ENCODE data around the gene PPP1R36. TPM values are rescaled to one million over a fixed set of nuclear protein-coding genes. Genes with fewer than 3 reads are reported as not detected.
"Not testable (repeated sequence)": the region's sequence is repeated elsewhere in the genome, so short reads cannot be mapped to it uniquely, and the experiment has no call there.

PPP1R36 gene
- total and polyA plus RNA-seq, 3 donors from 2014 or later, result 22.4 to 108 (median 38.5) TPM

- Histone ChIP-seq H3K27me3 (no peaks in the 10 kb centered on the region), H3K4me1 (peaks cover 6% of the 10 kb centered on the region), H3K36me3 (ENCODE audit: low read depth, missing control alignments) (no peaks in the 10 kb centered on the region), H3K4me3 (no peak overlapping the region), H3K27ac (no peak overlapping the region), H3K9me3 (no peaks in the 10 kb centered on the region)
- TF ChIP-seq POLR2A (IDR thresholded peaks at IDR 0.05), result no peak
- no peak for TF ChIP-seq CTCF (IDR thresholded peaks at IDR 0.05)
- intact Hi-C loops (cut with DNase I; ENCODE audit: low total_unique reads), result no loop called here
- WGBS, 2 donors, result 57 to 81% methylated on average over 1 of the region's 1 CpG
- DNase-seq, result no peak
Measured at GRCh38 chr14:64612021-64612380, 62.2 kb downstream of the PPP1R36 start.

DNA sequence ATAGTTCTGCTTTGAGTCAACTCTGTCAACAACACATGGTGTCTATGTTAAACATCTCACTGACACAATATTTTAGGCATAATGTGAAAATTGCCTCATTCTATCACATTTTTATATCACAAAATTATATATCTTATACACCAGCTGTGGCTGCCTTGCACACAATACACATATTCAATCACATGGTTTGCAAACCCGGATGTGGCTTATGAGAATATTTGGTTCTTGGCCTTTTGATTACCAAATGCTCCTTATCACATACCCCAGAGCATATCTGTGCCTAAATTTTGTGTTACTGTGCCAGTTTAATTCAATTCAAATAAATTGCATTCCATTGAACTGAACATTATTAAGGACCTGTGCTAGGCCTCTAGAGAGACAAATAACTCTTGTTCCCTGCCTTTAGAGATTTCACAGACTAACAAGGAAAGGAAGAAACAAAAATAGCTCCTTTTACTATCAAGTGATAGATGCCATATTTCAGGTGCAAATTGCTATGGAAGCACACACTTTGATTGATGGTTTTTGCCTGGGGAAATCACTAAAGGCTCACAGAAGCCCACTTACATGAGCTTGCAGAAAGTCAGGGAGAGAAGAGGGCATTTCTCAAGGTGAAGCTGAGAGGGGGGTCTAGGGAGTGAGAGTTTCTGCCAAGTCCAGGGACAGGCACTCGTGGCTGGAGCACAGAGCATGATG lies 63.4 kb downstream of the PPP1R36 start:
- intact Hi-C loops (cut with DNase I; ENCODE audit: low total_unique reads), result no loop called here
- WGBS, 2 donors, result 84 to 89% methylated on average over 2 of the region's 2 CpGs

DNA sequence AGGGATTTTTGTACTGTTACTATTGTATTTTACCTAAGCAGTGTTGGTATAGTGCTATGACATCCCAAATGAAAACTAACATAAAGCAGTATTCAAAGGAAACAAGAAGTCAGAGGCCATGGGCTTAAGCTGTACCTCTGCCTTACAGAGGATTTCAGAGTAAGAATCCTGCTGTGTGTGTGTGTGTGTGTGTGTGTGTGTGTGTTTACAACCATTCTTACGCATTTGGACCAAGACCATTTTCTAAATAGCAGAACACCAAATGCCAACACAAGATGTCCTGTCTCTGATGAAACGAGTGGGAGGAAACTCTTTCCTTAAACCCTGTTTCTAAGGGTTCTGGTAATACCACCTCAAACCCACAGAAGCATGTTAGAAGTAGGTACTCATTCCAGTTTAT lies 64.4 kb downstream of the PPP1R36 start:
- TF ChIP-seq POLR2A (IDR thresholded peaks at IDR 0.05) (no peak), CTCF (IDR thresholded peaks at IDR 0.05) (no peak)

More for the DNA sequence above, 63.4 kb downstream of the PPP1R36 start:
- Histone ChIP-seq H3K9me3 (no peaks in the 10 kb centered on the region), H3K4me1 (peaks cover 6% of the 10 kb centered on the region), H3K27ac (no peak overlapping the region), H3K36me3 (ENCODE audit: low read depth, missing control alignments) (no peaks in the 10 kb centered on the region), H3K27me3 (no peaks in the 10 kb centered on the region), H3K4me3 (no peak overlapping the region)
- DNase-seq, result no peak
- TF ChIP-seq CTCF (IDR thresholded peaks at IDR 0.05) (no peak), POLR2A (IDR thresholded peaks at IDR 0.05) (no peak)

GRCh38 chr14:64614805-64615391 lies 65.1 kb downstream of the PPP1R36 start:
- TF ChIP-seq CTCF (IDR thresholded peaks at IDR 0.05) (no peak), POLR2A (IDR thresholded peaks at IDR 0.05) (no peak)
- no peak for DNase-seq
- whole genome bisulfite sequencing, 2 donors, result 65 to 68% methylated on average over 7 of the region's 7 CpGs
- H3K36me3 ChIP-seq (ENCODE audit: low read depth, missing control alignments), result no peaks in the 10 kb centered on the region
- H3K27ac ChIP-seq, result no peak overlapping the region
- H3K27me3 ChIP-seq, result no peaks in the 10 kb centered on the region
- no peak overlapping the region for H3K4me3 ChIP-seq
- no peaks in the 10 kb centered on the region for H3K9me3 ChIP-seq
- intact Hi-C loops (cut with DNase I; ENCODE audit: low total_unique reads), result no loop called here
- peaks cover 6% of the 10 kb centered on the region for H3K4me1 ChIP-seq

More for the DNA sequence above, 64.4 kb downstream of the PPP1R36 start:
- WGBS, 2 donors, result 76 to 80% methylated on average over 2 of the region's 2 CpGs
- H3K36me3 ChIP-seq (ENCODE audit: low read depth, missing control alignments), result no peaks in the 10 kb centered on the region
- no peak overlapping the region for H3K4me3 ChIP-seq
- H3K27ac ChIP-seq, result no peak overlapping the region
- no peak for DNase-seq
- intact Hi-C loops (cut with DNase I; ENCODE audit: low total_unique reads), result no loop called here
- no peaks in the 10 kb centered on the region for H3K27me3 ChIP-seq
- peaks cover 6% of the 10 kb centered on the region for H3K4me1 ChIP-seq
- H3K9me3 ChIP-seq, result no peaks in the 10 kb centered on the region

DNA sequence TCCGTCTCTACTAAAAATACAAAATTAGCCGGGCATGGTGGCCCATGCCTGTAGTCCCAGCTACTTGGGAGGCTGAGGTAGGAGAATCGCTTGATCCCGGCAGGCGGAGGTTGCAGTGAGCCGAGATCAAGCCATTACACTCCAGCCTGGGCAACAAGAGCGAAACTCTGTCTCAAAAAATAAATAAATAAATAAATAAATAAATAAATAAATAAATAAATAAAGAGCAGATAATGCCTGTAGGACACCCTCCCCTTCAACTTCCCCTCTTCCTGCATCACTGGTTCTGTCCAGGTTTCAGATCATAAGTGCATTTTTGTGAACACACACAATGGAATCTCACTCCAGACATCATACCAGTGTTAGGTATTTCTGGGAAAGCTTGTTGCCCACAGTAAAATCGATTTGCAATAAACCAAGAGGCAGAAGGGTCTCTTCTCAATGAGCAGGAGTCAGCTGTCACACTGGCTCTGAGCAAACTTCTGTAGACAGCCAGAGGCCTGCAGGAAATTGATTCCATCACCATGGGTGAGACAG lies 68.2 kb downstream of the PPP1R36 start:
- DNase-seq; H3K27ac ChIP-seq; H3K4me1 ChIP-seq; H3K9me3 ChIP-seq; intact Hi-C loops (cut with DNase I; ENCODE audit: low total_unique reads); H3K36me3 ChIP-seq (ENCODE audit: low read depth, missing control alignments); H3K4me3 ChIP-seq; H3K27me3 ChIP-seq: not testable (repeated sequence)
- 93 to 95% methylated on average over 8 of the region's 8 CpGs for WGBS, 2 donors
